Hindlimb muscle (tissue), 1 donor: ENCODE measurements around the gene CEP68. TPM values are rescaled to one million over a fixed set of nuclear protein-coding genes. Genes with fewer than 3 reads are reported as not detected.

Experiments used
- DNase-seq: peaks from one replicate; pipeline ENCODE4 v3.0.0-alpha.2; 2013
- polyA plus RNA-seq: library from polyadenylated mRNA; unstranded; fragments of 120-200 nt; gene quantifications from one replicate; pipeline ENCODE4 v1.2.1, GENCODE V29; 2013; ENCODE audit not compliant: insufficient read length

The CEP68 gene
- polyA plus RNA-seq, 1 donor: 32.4 TPM

DNA sequence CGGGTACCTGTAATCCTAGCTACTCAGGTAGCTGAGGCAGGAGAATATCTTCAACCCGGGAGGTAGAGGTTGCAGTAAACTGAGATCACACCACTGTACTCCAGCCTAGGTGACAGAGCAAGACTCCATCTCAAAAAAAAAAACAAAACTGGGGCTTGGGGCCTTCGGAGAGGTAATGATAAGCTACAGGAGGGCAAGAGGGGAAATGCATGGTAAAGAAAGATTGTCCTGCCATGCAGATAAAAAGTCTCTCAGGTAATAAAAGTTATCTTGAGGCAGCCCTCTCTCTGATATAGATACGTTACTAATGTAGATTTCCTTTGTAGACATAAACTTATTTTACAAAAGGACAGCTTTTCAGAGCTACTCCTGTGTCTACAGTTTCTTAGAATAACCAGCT is 77.4 kb downstream of the CEP68 start:
- DNase-seq: no peak

DNA sequence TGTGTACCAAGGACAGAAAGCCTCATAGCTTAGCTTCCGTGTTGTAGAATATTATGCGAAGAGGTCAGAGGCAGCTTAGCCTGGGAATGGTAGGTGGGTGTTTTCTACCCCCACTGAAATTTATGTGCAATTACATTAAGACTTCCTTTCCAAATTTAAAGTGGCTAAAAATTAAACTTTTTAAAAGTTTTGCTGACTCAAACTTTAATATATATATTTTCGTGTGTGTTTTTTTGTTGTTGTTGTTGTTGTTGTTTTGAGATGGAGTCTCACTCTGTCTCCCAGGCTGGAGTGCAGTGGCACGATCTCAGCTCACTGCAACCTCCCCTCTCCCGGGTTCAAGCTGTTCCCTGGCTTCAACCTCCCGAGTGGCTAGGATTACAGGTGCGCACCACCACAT is 77.9 kb downstream of the CEP68 start:
- DNase-seq: no peak

DNA sequence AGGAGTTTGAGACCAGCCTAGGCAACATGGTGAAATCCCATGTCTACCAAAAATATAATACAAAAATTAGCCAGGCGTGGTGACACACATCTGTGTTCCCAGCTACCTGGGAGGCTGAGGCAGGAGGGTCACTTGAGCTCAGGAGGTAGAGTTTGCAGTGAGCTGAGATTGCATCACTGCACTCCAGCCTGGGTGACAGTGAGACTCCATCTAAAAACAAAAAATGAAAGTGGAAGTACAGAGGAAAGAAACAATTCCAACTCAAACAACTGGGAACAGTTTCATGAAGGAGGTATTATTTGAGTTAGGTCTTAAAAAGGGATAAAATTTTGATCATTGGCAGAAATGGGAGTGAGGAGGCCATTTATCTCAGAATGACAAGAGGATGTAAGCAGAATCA is 80.0 kb downstream of the CEP68 start:
- no peak for DNase-seq

Other genes with a start within 250 kb of the CEP68 start
- gene SLC1A4, start 67.0 kb upstream of the CEP68 start, polyA plus RNA-seq: 10.4 TPM
- gene RAB1A, start 73.7 kb downstream of the CEP68 start, polyA plus RNA-seq: 111 TPM
- gene ACTR2, start 171.4 kb downstream of the CEP68 start, polyA plus RNA-seq: 110 TPM